ENCODE measurements around the gene GRAMD2A.

GRAMD2A gene

DNA sequence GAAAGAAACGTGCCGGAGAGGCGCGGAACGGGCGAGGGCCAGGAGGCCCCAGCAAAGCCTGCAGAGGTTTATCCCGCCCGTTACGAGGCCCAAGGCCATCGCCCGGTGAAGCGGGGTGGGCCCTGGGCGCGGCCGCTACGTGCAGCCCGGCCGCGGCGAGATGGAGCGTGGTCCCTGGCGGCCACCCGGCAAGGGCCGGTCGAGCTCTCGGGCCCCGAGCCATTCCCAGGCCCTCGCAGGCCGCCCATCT lies 32.3 kb upstream of the GRAMD2A start (continued):
- TF ChIP-seq ZNF148 (tag by site-specific recombination; IDR thresholded peaks at IDR 0.05; ENCODE audit: borderline replicate concordance) (no peak), ZFP3 (tag by site-specific recombination; IDR thresholded peaks at IDR 0.05; ENCODE audit: low read depth) (no peak), ZNF404 (tag by site-specific recombination; IDR thresholded peaks at IDR 0.05) (no peak), ZNF610 (tag by site-specific recombination; IDR thresholded peaks at IDR 0.05; ENCODE audit: borderline replicate concordance) (no peak), ZNF239 (tag by site-specific recombination; IDR thresholded peaks at IDR 0.05) (peak; percentile 24; the same call in 1 of the 2 replicates), ZNF341 (tag by site-specific recombination; IDR thresholded peaks at IDR 0.05; ENCODE audit: low read depth) (no peak), ZNF121 (tag by site-specific recombination; IDR thresholded peaks at IDR 0.05) (no peak), ZNF416 (tag by site-specific recombination; IDR thresholded peaks at IDR 0.05) (no peak), KLF17 (tag by site-specific recombination; IDR thresholded peaks at IDR 0.05) (peak; percentile 16; the same call in 1 of the 2 replicates), ZNF629 (tag by site-specific recombination; IDR thresholded peaks at IDR 0.05) (no peak), ZNF677 (tag by site-specific recombination; IDR thresholded peaks at IDR 0.05) (no peak), ZNF16 (tag by site-specific recombination; IDR thresholded peaks at IDR 0.05; ENCODE audit: low read depth) (no peak), ZNF169 (tag by site-specific recombination; IDR thresholded peaks at IDR 0.05) (no peak), BCL6B (tag by site-specific recombination; IDR thresholded peaks at IDR 0.05) (no peak), ZNF274 (IDR thresholded peaks at IDR 0.05; ENCODE audit: low read length) (no peak), ZNF274 (tag by site-specific recombination; IDR thresholded peaks at IDR 0.05; ENCODE audit: borderline replicate concordance) (no peak), ZBTB17 (tag by site-specific recombination; IDR thresholded peaks at IDR 0.05) (no peak), ZNF155 (tag by site-specific recombination; IDR thresholded peaks at IDR 0.05) (no peak), ZNF660 (tag by site-specific recombination; IDR thresholded peaks at IDR 0.05) (no peak), SALL2 (tag by site-specific recombination; IDR thresholded peaks at IDR 0.05; ENCODE audit: borderline replicate concordance) (no peak)
- TF ChIP-seq, protein P1, sequence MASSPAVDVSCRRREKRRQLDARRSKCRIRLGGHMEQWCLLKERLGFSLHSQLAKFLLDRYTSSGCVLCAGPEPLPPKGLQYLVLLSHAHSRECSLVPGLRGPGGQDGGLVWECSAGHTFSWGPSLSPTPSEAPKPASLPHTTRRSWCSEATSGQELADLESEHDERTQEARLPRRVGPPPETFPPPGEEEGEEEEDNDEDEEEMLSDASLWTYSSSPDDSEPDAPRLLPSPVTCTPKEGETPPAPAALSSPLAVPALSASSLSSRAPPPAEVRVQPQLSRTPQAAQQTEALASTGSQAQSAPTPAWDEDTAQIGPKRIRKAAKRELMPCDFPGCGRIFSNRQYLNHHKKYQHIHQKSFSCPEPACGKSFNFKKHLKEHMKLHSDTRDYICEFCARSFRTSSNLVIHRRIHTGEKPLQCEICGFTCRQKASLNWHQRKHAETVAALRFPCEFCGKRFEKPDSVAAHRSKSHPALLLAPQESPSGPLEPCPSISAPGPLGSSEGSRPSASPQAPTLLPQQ (tag by site-specific recombination; IDR thresholded peaks at IDR 0.05) = peak; percentile 81
- TF ChIP-seq, protein P2, sequence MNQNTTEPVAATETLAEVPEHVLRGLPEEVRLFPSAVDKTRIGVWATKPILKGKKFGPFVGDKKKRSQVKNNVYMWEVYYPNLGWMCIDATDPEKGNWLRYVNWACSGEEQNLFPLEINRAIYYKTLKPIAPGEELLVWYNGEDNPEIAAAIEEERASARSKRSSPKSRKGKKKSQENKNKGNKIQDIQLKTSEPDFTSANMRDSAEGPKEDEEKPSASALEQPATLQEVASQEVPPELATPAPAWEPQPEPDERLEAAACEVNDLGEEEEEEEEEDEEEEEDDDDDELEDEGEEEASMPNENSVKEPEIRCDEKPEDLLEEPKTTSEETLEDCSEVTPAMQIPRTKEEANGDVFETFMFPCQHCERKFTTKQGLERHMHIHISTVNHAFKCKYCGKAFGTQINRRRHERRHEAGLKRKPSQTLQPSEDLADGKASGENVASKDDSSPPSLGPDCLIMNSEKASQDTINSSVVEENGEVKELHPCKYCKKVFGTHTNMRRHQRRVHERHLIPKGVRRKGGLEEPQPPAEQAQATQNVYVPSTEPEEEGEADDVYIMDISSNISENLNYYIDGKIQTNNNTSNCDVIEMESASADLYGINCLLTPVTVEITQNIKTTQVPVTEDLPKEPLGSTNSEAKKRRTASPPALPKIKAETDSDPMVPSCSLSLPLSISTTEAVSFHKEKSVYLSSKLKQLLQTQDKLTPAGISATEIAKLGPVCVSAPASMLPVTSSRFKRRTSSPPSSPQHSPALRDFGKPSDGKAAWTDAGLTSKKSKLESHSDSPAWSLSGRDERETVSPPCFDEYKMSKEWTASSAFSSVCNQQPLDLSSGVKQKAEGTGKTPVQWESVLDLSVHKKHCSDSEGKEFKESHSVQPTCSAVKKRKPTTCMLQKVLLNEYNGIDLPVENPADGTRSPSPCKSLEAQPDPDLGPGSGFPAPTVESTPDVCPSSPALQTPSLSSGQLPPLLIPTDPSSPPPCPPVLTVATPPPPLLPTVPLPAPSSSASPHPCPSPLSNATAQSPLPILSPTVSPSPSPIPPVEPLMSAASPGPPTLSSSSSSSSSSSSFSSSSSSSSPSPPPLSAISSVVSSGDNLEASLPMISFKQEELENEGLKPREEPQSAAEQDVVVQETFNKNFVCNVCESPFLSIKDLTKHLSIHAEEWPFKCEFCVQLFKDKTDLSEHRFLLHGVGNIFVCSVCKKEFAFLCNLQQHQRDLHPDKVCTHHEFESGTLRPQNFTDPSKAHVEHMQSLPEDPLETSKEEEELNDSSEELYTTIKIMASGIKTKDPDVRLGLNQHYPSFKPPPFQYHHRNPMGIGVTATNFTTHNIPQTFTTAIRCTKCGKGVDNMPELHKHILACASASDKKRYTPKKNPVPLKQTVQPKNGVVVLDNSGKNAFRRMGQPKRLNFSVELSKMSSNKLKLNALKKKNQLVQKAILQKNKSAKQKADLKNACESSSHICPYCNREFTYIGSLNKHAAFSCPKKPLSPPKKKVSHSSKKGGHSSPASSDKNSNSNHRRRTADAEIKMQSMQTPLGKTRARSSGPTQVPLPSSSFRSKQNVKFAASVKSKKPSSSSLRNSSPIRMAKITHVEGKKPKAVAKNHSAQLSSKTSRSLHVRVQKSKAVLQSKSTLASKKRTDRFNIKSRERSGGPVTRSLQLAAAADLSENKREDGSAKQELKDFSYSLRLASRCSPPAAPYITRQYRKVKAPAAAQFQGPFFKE (tag by site-specific recombination; IDR thresholded peaks at IDR 0.05; ENCODE audit: borderline replicate concordance) = peak; percentile 69; the same call in 1 of the 2 replicates
- TF ChIP-seq, protein P3, sequence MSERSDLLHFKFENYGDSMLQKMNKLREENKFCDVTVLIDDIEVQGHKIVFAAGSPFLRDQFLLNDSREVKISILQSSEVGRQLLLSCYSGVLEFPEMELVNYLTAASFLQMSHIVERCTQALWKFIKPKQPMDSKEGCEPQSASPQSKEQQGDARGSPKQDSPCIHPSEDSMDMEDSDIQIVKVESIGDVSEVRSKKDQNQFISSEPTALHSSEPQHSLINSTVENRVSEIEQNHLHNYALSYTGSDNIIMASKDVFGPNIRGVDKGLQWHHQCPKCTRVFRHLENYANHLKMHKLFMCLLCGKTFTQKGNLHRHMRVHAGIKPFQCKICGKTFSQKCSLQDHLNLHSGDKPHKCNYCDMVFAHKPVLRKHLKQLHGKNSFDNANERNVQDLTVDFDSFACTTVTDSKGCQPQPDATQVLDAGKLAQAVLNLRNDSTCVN (tag by site-specific recombination; optimal IDR thresholded peaks at IDR 0.05) = no peak
- TF ChIP-seq, protein P4, sequence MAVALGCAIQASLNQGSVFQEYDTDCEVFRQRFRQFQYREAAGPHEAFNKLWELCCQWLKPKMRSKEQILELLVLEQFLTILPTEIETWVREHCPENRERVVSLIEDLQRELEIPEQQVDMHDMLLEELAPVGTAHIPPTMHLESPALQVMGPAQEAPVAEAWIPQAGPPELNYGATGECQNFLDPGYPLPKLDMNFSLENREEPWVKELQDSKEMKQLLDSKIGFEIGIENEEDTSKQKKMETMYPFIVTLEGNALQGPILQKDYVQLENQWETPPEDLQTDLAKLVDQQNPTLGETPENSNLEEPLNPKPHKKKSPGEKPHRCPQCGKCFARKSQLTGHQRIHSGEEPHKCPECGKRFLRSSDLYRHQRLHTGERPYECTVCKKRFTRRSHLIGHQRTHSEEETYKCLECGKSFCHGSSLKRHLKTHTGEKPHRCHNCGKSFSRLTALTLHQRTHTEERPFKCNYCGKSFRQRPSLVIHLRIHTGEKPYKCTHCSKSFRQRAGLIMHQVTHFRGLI (tag by site-specific recombination; IDR thresholded peaks at IDR 0.05) = no peak

Measured in HEK293 (cell line).